Gastroesophageal sphincter (tissue), 3 donors: ENCODE results near the gene POM121.
"Not testable (repeated sequence)": the region's sequence is repeated elsewhere in the genome, so short reads cannot be mapped to it uniquely, and the experiment has no call there.

Experiments
- EP300 ChIP-seq: sonication (generic); formaldehyde crosslinking; IDR thresholded peaks from one replicate; pipeline ENCODE4 v1.6.1; 2017; ENCODE audit warnings: antibody characterized with exemption, mild to moderate bottlenecking
- POLR2A ChIP-seq, 2 donors: fragments of 450-650 bp; IDR thresholded peaks; one replicate each; pipeline ENCODE4 v1.6.1; 2017; ENCODE audit warnings: antibody characterized with exemption in 2 of 2, mild to moderate bottlenecking in 2 of 2, moderate library complexity in 1 of 2
- POLR2AphosphoS5 ChIP-seq: sonication (generic); formaldehyde crosslinking; IDR thresholded peaks from one replicate; pipeline ENCODE4 v1.6.1; 2017; ENCODE audit warnings: antibody characterized with exemption
- TF ChIP-seq, protein P1 (sequence below), 4 experiments: fragments of 200-600 bp in 2 of 4; fragments of 450-650 bp in 2 of 4; sonication (generic) in 1 of 4; IDR thresholded peaks; one replicate each; pipeline ENCODE4 v1.5.1; 2017 to 2019; ENCODE audit warnings: antibody characterized with exemption in 4 of 4, mild to moderate bottlenecking in 2 of 4, moderate library complexity in 2 of 4

DNA sequence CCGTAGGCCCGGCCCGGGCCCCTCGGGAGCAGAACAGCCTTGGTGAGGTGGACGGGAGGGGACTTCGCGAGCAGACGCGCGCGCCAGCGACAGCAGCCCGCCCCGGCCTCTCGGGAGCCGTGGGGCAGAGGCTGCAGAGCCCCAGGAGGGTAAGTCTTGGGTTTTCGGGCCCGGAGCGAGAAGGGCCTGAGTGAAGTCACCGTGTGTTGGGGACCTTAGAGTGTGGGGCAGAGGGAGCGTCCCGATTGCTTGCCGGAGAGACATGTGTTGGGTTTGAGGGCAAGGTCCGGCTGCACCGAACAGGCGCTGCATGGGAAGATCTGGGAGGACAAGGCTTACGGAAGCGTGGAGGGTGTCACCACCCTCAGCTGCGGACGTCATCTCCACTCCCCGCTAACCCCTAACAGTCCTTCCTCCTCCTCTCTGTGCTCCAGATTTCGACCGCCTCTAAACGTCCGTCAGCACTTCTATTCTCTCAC, 45.1 kb upstream of the POM121 start:
- TF ChIP-seq, protein P1, sequence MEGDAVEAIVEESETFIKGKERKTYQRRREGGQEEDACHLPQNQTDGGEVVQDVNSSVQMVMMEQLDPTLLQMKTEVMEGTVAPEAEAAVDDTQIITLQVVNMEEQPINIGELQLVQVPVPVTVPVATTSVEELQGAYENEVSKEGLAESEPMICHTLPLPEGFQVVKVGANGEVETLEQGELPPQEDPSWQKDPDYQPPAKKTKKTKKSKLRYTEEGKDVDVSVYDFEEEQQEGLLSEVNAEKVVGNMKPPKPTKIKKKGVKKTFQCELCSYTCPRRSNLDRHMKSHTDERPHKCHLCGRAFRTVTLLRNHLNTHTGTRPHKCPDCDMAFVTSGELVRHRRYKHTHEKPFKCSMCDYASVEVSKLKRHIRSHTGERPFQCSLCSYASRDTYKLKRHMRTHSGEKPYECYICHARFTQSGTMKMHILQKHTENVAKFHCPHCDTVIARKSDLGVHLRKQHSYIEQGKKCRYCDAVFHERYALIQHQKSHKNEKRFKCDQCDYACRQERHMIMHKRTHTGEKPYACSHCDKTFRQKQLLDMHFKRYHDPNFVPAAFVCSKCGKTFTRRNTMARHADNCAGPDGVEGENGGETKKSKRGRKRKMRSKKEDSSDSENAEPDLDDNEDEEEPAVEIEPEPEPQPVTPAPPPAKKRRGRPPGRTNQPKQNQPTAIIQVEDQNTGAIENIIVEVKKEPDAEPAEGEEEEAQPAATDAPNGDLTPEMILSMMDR (IDR thresholded peaks at IDR 0.05): not testable (repeated sequence)
- not testable (repeated sequence) for TF ChIP-seq EP300; POLR2AphosphoS5; POLR2A (IDR thresholded peaks at IDR 0.05)
